ENCODE results near the gene KCTD7.
"Not testable (repeated sequence)": the region's sequence is repeated elsewhere in the genome, so short reads cannot be mapped to it uniquely, and the experiment has no call there.

DNA sequence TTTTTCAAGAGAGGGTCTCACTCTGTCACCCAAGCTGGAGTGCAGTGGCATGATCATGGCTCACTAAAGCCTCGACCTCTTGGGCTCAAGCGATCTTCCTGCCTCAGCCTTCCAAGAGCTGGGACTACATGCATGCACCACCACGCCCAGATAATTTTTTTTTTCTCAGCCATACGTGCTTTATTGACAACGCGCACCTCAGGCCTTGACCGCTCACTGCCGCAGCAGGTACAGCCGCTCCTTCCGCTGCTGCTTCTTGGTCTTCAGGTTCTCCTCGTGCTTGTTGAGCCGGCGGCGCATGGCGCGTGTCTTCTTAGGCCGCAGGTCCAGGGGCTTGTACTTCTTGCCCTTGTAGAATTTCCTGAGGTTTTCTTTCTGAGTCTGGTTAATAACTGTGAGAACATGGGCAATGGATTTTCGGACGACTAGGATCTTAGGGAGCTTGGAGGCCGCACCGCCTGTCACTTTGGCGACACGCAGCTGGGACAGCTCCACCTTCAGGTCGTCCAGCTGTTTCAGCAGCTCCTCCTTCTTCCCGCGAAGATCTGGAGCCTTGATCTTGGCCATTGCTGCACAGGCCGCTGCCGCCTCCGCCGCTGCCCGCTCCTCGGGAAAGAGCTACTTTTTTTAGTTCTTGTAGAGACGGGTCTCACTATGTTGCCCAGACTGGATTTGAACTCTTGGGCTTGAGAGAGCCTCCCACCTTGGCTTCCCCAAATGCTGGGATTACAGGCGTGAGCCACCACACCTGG is 22.0 kb upstream of the KCTD7 start:
- TF ChIP-seq, protein P1, sequence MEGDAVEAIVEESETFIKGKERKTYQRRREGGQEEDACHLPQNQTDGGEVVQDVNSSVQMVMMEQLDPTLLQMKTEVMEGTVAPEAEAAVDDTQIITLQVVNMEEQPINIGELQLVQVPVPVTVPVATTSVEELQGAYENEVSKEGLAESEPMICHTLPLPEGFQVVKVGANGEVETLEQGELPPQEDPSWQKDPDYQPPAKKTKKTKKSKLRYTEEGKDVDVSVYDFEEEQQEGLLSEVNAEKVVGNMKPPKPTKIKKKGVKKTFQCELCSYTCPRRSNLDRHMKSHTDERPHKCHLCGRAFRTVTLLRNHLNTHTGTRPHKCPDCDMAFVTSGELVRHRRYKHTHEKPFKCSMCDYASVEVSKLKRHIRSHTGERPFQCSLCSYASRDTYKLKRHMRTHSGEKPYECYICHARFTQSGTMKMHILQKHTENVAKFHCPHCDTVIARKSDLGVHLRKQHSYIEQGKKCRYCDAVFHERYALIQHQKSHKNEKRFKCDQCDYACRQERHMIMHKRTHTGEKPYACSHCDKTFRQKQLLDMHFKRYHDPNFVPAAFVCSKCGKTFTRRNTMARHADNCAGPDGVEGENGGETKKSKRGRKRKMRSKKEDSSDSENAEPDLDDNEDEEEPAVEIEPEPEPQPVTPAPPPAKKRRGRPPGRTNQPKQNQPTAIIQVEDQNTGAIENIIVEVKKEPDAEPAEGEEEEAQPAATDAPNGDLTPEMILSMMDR (conservative IDR thresholded peaks at IDR 0.05; ENCODE audit: low read depth, low read length) = not testable (repeated sequence)
- TF ChIP-seq MAZ (IDR thresholded peaks at IDR 0.05; ENCODE audit: borderline replicate concordance, low read depth, low read length); SMC3 (IDR thresholded peaks at IDR 0.05; ENCODE audit: low read depth, low read length); POLR2A (IDR thresholded peaks at IDR 0.05; ENCODE audit: low read depth, low read length); FOS (IDR thresholded peaks at IDR 0.05; ENCODE audit: low read depth, low read length); CEBPB (IDR thresholded peaks at IDR 0.05; ENCODE audit: low read depth, low read length); NFE2L2 (IDR thresholded peaks at IDR 0.05; ENCODE audit: low read depth, low read length): not testable (repeated sequence)

All from IMR-90 (cell line).